ENCODE results near the gene NEK6.
A peak's percentile ranks its signal among the peaks of the same experiment; 100 is the strongest.

The NEK6 gene

GRCh38 chr9:124279531-124280175 is 21.9 kb downstream of the NEK6 start:
- no peak for DNase-seq (ENCODE audit: low read depth in 2 of 2)

- DNase-seq (ENCODE audit: low read depth in 2 of 2), result no peak
Measured at GRCh38 chr9:124280176-124280691, 22.5 kb downstream of the NEK6 start.

- no peak for DNase-seq (ENCODE audit: low read depth in 2 of 2)
Measured at GRCh38 chr9:124281931-124282371, 24.2 kb downstream of the NEK6 start.

- no peak for DNase-seq (ENCODE audit: low read depth in 2 of 2)
Measured at GRCh38 chr9:124282442-124283227, 24.9 kb downstream of the NEK6 start.

- DNase-seq (ENCODE audit: low read depth in 2 of 2), result no peak
Measured at GRCh38 chr9:124283228-124283814, 25.6 kb downstream of the NEK6 start.

GRCh38 chr9:124284237-124284831 is 26.6 kb downstream of the NEK6 start:
- no peak for DNase-seq (ENCODE audit: low read depth in 2 of 2)

- no peak for DNase-seq (ENCODE audit: low read depth in 2 of 2)
Measured at GRCh38 chr9:124284940-124285441, 27.2 kb downstream of the NEK6 start.

GRCh38 chr9:124285490-124285889 is 27.7 kb downstream of the NEK6 start:
- DNase-seq (ENCODE audit: low read depth in 2 of 2), result no peak

- DNase-seq (ENCODE audit: low read depth in 2 of 2), result peak; percentile 12 to 50
Measured at GRCh38 chr9:124285903-124286291, 28.1 kb downstream of the NEK6 start.

- DNase-seq (ENCODE audit: low read depth in 2 of 2), result peak; percentile 26 to 34
Measured at GRCh38 chr9:124286292-124286931, 28.7 kb downstream of the NEK6 start.

GRCh38 chr9:124290053-124290591 is 32.4 kb downstream of the NEK6 start:
- no peak for DNase-seq (ENCODE audit: low read depth in 2 of 2)

- DNase-seq (ENCODE audit: low read depth in 2 of 2), result no peak
Measured at GRCh38 chr9:124290743-124291554, 33.2 kb downstream of the NEK6 start.

- DNase-seq (ENCODE audit: low read depth in 2 of 2), result peak; percentile 23 to 56
Measured at GRCh38 chr9:124291801-124292396, 34.1 kb downstream of the NEK6 start.

GRCh38 chr9:124292696-124293593 is 35.2 kb downstream of the NEK6 start:
- DNase-seq (ENCODE audit: low read depth in 2 of 2), result no peak

- no peak for DNase-seq (ENCODE audit: low read depth in 2 of 2)
Measured at GRCh38 chr9:124293718-124294506, 36.2 kb downstream of the NEK6 start.

- no peak for DNase-seq (ENCODE audit: low read depth in 2 of 2)
Measured at GRCh38 chr9:124295159-124295794, 37.5 kb downstream of the NEK6 start.

- no peak for DNase-seq (ENCODE audit: low read depth in 2 of 2)
Measured at GRCh38 chr9:124296094-124296493, 38.3 kb downstream of the NEK6 start.

Measured in stimulated activated CD4-positive, alpha-beta T cell treated with anti-CD3 and anti-CD28 coated beads, Interleukin-12 subunit alpha, Interleukin-12 subunit beta, amount 100 ng/mL, for 24 hours (primary cell).